Gastrocnemius medialis (tissue), 4 donors: Measurements from ENCODE around the gene TTC39C. TPM values are rescaled to one million over a fixed set of nuclear protein-coding genes. Genes with fewer than 3 reads are reported as not detected.

Experiments
- ATAC-seq, 2 donors: fragments of 150-250 bp; one replicate each; pipeline ENCODE4 v1.9.1; 2016
- DNase-seq, 2 donors: peaks; one replicate each; pipeline ENCODE4 v3.0.0-alpha.2; 2019
- H3K27ac ChIP-seq, 4 donors: fragments of 200-600 bp; sonication (generic); 1 replicate in 1 of 4; 2 replicates in 3 of 4; pipeline ENCODE4 v1.5.1; 2016 to 2018; ENCODE audit warnings: mild to moderate bottlenecking in 2 of 4, moderate library complexity in 1 of 4
- H3K27me3 ChIP-seq, 3 donors: fragments of 200-600 bp; sonication (generic) in 2 of 3; 1 replicate in 1 of 3; 2 replicates in 2 of 3; pipeline versions ENCODE4 v1.5.1 to v1.6.0; 2016 to 2019; ENCODE audit warnings: mild to moderate bottlenecking in 1 of 3, moderate library complexity in 1 of 3
- H3K36me3 ChIP-seq, 2 donors: fragments of 200-600 bp; sonication (generic) in 1 of 2; one replicate each; pipeline ENCODE4 v1.5.1; 2017 to 2018
- H3K4me1 ChIP-seq, 2 donors: fragments of 200-600 bp; sonication (generic) in 1 of 2; one replicate each; pipeline ENCODE4 v1.5.1; 2016 to 2017; ENCODE audit warnings: mild to moderate bottlenecking in 2 of 2
- H3K4me3 ChIP-seq, 4 donors: fragments of 200-600 bp; sonication (generic) in 3 of 4; 1 replicate in 1 of 4; 2 replicates in 3 of 4; pipeline ENCODE4 v1.5.1; 2016 to 2019; ENCODE audit warnings: mild to moderate bottlenecking in 2 of 4
- H3K9me3 ChIP-seq, 3 donors: fragments of 200-600 bp; sonication (generic) in 2 of 3; 1 replicate in 1 of 3; 2 replicates in 2 of 3; pipeline ENCODE4 v1.5.1; 2016 to 2019
- POLR2A ChIP-seq, 2 donors: fragments of 450-650 bp; IDR thresholded peaks; one replicate each; pipeline ENCODE4 v1.6.1; 2017; ENCODE audit warnings: antibody characterized with exemption in 2 of 2, mild to moderate bottlenecking in 2 of 2, moderate library complexity in 2 of 2
- in situ Hi-C, 4 donors: fragments of 200-750 bp; cut with MboI; loops; one replicate each; pipeline versions ENCODE4 v1.15.0 to v1.8.0; 2017; ENCODE audit warnings: low sequenced_read_pairs in 4 of 4
- intact Hi-C: fragments of 100-400 bp; cut with DNase I; formaldehyde crosslinking; loops from one replicate; pipeline ENCODE4 v1.15.1; 2023; ENCODE audit warnings: low total_unique reads
- total RNA-seq, 4 donors: library from RNA; depleted of rRNA; stranded (reverse); fragments of >200 nt; gene quantifications; one replicate each; pipeline versions ENCODE4 v1.1.0 to v1.2.3, GENCODE V29; 2016
- TF ChIP-seq, protein P1 (sequence below), 5 experiments: fragments of 450-650 bp in 3 of 5; fragments of 200-600 bp in 2 of 5; sonication (generic) in 2 of 5; IDR thresholded peaks in 4 of 5; conservative IDR thresholded peaks in 1 of 5; 1 replicate in 4 of 5; 2 replicates in 1 of 5; pipeline ENCODE4 v1.5.1; 2016 to 2019; ENCODE audit warnings: antibody characterized with exemption in 5 of 5, mild to moderate bottlenecking in 3 of 5, moderate library complexity in 3 of 5

The TTC39C gene
- total RNA-seq, 4 donors from 2014 or later = 0.71 to 1.8 (median 1.5) TPM

DNA sequence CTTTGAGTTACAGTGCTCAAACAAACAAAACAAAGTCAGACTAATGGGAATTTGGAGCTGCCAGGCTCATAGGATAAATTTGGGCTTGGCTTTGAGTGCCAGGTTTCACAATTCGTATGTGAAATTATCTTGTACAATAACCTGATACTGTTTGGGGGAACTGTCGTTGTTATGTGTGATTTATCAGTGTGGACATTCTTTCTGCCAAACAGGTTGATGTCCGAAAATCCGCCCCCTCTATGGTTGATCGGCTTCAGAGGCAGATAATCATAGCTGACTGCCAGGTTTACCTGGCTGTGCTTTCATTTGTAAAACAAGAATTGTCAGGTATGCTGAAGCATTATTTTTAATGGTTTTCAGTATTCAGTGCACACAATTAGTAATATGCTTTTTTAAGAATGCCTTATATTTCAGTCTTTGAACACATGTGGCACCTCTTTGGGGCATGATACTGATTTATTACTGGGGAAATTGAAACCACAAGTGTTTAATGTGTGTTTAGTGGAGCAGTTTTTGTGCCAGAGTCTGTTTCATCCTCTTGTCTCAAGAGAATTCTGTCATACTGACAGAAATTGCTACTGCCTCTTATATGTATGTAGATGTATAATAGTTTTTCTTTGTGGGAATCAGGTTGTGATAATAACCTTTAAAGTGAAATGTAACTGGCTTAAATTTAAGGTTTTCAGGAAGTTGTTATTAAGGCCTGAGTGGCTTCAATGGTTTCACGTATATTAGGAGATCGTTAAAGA is 54.6 kb downstream of the TTC39C start:
- ATAC-seq = peak; percentile 36 to 75
- H3K4me3 ChIP-seq = no peak overlapping the region
- H3K27ac ChIP-seq = no peak overlapping the region
- in situ Hi-C loops = no loop called here
- no peaks in the 10 kb centered on the region for H3K9me3 ChIP-seq
- DNase-seq = no peak
- TF ChIP-seq POLR2A (IDR thresholded peaks at IDR 0.05) = no peak
- TF ChIP-seq, protein P1, sequence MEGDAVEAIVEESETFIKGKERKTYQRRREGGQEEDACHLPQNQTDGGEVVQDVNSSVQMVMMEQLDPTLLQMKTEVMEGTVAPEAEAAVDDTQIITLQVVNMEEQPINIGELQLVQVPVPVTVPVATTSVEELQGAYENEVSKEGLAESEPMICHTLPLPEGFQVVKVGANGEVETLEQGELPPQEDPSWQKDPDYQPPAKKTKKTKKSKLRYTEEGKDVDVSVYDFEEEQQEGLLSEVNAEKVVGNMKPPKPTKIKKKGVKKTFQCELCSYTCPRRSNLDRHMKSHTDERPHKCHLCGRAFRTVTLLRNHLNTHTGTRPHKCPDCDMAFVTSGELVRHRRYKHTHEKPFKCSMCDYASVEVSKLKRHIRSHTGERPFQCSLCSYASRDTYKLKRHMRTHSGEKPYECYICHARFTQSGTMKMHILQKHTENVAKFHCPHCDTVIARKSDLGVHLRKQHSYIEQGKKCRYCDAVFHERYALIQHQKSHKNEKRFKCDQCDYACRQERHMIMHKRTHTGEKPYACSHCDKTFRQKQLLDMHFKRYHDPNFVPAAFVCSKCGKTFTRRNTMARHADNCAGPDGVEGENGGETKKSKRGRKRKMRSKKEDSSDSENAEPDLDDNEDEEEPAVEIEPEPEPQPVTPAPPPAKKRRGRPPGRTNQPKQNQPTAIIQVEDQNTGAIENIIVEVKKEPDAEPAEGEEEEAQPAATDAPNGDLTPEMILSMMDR (IDR thresholded peaks at IDR 0.05 in 4 of 5, conservative IDR thresholded peaks at IDR 0.05 in 1 of 5) = no peak
- H3K27me3 ChIP-seq = no peaks in the 10 kb centered on the region
- H3K4me1 ChIP-seq = peaks cover 0 to 5% of the 10 kb centered on the region in 2 donors
- intact Hi-C loops = no loop called here
- no peaks in the 10 kb centered on the region for H3K36me3 ChIP-seq

DNA sequence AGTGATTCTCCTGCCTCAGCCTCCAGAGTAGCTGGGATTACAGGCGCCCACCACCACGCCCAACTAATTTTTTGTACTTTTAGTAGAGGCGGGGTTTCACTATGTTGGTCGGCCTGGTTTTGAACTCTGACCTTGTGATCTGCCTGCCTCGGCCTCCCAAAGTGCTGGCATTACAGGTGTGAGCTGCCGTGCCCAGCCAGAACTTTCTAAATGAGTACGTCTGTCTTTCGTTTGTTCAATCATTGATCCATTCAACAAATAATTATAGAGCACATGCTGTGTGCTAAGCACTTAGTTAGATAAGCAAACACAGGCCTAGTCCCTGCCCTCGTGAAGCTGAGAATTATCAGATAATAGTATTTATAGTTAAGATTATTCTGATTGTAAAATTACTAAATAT is 56.5 kb downstream of the TTC39C start:
- Histone ChIP-seq H3K4me3 (no peak overlapping the region), H3K36me3 (no peaks in the 10 kb centered on the region), H3K9me3 (no peaks in the 10 kb centered on the region), H3K27ac (no peak overlapping the region), H3K27me3 (no peaks in the 10 kb centered on the region), H3K4me1 (peaks cover 3 to 5% of the 10 kb centered on the region in 2 donors)
- intact Hi-C loops (loop anchor here (10.0 kb wide), 2 partner anchors 116 to 246 kb away; no protein-coding TSS in a partner anchor), in situ Hi-C loops (no loop called here)
- DNase-seq = no peak
- ATAC-seq = no peak
- TF ChIP-seq, protein P1 (IDR thresholded peaks at IDR 0.05 in 4 of 5, conservative IDR thresholded peaks at IDR 0.05 in 1 of 5) = no peak
- no peak for TF ChIP-seq POLR2A (IDR thresholded peaks at IDR 0.05)

DNA sequence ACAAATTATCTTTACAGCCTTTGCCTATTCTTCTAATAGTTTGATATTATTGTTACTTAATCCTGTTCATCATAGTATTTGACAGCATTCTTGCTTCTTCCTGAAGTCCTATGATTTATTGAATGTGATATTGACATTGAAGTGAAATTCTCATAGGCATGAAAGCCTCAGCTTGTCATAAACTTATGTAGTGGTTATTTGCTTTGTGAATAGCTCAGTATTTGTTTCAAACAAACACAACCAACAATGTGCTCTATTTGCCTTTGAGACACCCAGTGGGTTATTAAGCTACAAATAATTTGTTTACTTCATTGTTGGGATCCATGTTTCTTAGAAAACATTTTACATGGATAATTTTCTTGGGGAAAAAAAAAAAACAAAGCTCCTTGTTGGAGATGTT is 57.2 kb downstream of the TTC39C start:
- Histone ChIP-seq H3K27me3 (no peaks in the 10 kb centered on the region), H3K36me3 (no peaks in the 10 kb centered on the region), H3K9me3 (no peaks in the 10 kb centered on the region), H3K27ac (no peak overlapping the region), H3K4me3 (no peak overlapping the region), H3K4me1 (peaks cover 3 to 5% of the 10 kb centered on the region in 2 donors)
- DNase-seq (no peak), ATAC-seq (no peak)
- TF ChIP-seq, protein P1 (IDR thresholded peaks at IDR 0.05 in 4 of 5, conservative IDR thresholded peaks at IDR 0.05 in 1 of 5) = no peak
- TF ChIP-seq POLR2A (IDR thresholded peaks at IDR 0.05) = no peak
- in situ Hi-C loops = no loop called here
- intact Hi-C loops = loop anchor here (10.0 kb wide), 2 partner anchors 117 to 247 kb away; no protein-coding TSS in a partner anchor

DNA sequence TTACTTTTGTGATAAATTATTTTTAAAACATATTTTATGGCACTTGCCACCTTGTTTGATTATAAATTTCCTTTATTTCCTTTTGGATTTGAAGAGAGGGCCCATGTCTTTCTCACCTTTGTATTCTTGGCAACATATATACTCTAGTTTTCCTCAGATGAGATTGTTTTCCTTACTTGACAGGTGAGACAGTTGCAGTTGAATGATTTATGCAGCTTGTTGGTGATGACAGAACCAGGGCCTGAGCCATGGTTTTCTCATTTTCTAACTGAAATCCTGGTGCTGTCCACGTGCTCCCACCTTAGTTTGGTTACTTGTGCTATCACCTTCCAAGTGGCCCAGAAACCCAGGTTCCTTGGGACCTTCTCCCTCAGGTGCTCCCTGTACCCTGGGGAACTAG is 58.2 kb downstream of the TTC39C start:
- no peak overlapping the region for H3K4me3 ChIP-seq
- in situ Hi-C loops = no loop called here
- ATAC-seq = no peak
- H3K4me1 ChIP-seq = peaks cover 3 to 5% of the 10 kb centered on the region in 2 donors
- H3K9me3 ChIP-seq = no peaks in the 10 kb centered on the region
- no peaks in the 10 kb centered on the region for H3K27me3 ChIP-seq
- no peak overlapping the region for H3K27ac ChIP-seq
- no peak for DNase-seq
- H3K36me3 ChIP-seq = no peaks in the 10 kb centered on the region
- TF ChIP-seq POLR2A (IDR thresholded peaks at IDR 0.05) = no peak
- TF ChIP-seq, protein P1 (IDR thresholded peaks at IDR 0.05 in 4 of 5, conservative IDR thresholded peaks at IDR 0.05 in 1 of 5) = no peak
- intact Hi-C loops = loop anchor here (10.0 kb wide), 2 partner anchors 118 to 248 kb away; no protein-coding TSS in a partner anchor
